ENCODE results near the gene DOHH.
"Not testable (repeated sequence)": the region's sequence is repeated elsewhere in the genome, so short reads cannot be mapped to it uniquely, and the experiment has no call there.

Gene DOHH

DNA sequence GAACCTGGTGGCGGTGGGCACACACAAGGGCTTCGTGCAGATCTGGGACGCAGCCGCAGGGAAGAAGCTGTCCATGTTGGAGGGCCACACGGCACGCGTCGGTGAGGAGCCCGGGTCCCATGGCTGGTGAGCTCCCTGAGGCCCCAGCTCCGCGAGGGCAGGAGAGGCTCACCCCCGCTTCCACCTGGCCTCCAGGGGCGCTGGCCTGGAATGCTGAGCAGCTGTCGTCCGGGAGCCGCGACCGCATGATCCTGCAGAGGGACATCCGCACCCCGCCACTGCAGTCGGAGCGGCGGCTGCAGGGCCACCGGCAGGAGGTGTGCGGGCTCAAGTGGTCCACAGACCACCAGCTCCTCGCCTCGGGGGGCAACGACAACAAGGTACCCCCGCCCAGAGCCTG lies 31.2 kb upstream of the DOHH start:
- DNase-seq (ENCODE audit: low read depth, low spot score), result no peak
- Histone ChIP-seq H3K9ac (ENCODE audit: insufficient read length) (no peak overlapping the region), H3K27ac (no peak overlapping the region), H3K4me3 (no peak overlapping the region), H3K9me3 (ENCODE audit: low read depth, low read length) (no peaks in the 10 kb centered on the region), H3K36me3 (ENCODE audit: insufficient read depth, low read length) (peaks cover 32% of the 10 kb centered on the region; the same call in 1 of the 2 replicates)
- TF ChIP-seq POLR2AphosphoS5 (IDR thresholded peaks at IDR 0.05; ENCODE audit: borderline replicate concordance, low read depth, low read length) (no peak), EZH2 (IDR thresholded peaks at IDR 0.05) (no peak)

GRCh38 chr19:3530389-3530788 lies 29.9 kb upstream of the DOHH start:
- Histone ChIP-seq H3K27ac (no peak overlapping the region), H3K4me3 (no peak overlapping the region), H3K9me3 (ENCODE audit: low read depth, low read length) (no peaks in the 10 kb centered on the region), H3K9ac (ENCODE audit: insufficient read length) (no peak overlapping the region), H3K36me3 (ENCODE audit: insufficient read depth, low read length) (peaks cover 37% of the 10 kb centered on the region; the same call in 1 of the 2 replicates)
- DNase-seq (ENCODE audit: low read depth, low spot score), result no peak
- TF ChIP-seq POLR2AphosphoS5 (IDR thresholded peaks at IDR 0.05; ENCODE audit: borderline replicate concordance, low read depth, low read length) (no peak), FOXP2 (optimal IDR thresholded peaks at IDR 0.05; ENCODE audit: control extremely low read depth, extremely low read length, insufficient read depth) (no peak), EZH2 (IDR thresholded peaks at IDR 0.05) (no peak)

DNA sequence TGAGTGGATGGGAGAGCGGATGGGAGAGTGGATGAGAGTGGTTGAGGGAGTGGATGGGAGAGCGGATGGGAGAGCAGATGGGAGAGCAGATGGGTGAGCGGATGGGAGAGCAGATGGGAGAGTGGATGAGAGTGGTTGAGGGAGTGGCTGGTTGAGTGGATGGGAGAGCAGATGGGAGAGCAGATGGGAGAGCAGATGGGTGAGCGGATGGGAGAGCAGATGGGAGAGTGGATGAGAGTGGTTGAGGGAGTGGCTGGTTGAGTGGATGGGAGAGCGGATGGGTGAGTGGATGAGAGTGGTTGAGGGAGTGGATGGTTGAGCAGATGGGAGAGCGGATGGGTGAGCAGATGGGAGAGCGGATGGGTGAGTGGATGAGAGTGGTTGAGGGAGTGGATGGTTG lies 28.8 kb upstream of the DOHH start:
- peaks cover 35% of the 10 kb centered on the region; the same call in 1 of the 2 replicates for H3K36me3 ChIP-seq (ENCODE audit: insufficient read depth, low read length)

GRCh38 chr19:3528539-3529211 lies 28.2 kb upstream of the DOHH start:
- Histone ChIP-seq H3K36me3 (ENCODE audit: insufficient read depth, low read length) (peaks cover 40% of the 10 kb centered on the region; the same call in 1 of the 2 replicates), H3K9me3 (ENCODE audit: low read depth, low read length) (no peaks in the 10 kb centered on the region), H3K27ac (no peak overlapping the region), H3K9ac (ENCODE audit: insufficient read length) (no peak overlapping the region), H3K4me3 (no peak overlapping the region)
- DNase-seq (ENCODE audit: low read depth, low spot score), result no peak
- no peak for TF ChIP-seq POLR2AphosphoS5 (IDR thresholded peaks at IDR 0.05; ENCODE audit: borderline replicate concordance, low read depth, low read length)
- TF ChIP-seq EZH2 (IDR thresholded peaks at IDR 0.05), result no peak
- no peak for TF ChIP-seq FOXP2 (optimal IDR thresholded peaks at IDR 0.05; ENCODE audit: control extremely low read depth, extremely low read length, insufficient read depth)

More for the DNA sequence above, 28.8 kb upstream of the DOHH start:
- not testable (repeated sequence) for H3K27ac ChIP-seq; H3K9ac ChIP-seq (ENCODE audit: insufficient read length); H3K4me3 ChIP-seq; DNase-seq (ENCODE audit: low read depth, low spot score); H3K9me3 ChIP-seq (ENCODE audit: low read depth, low read length)

- no peak for TF ChIP-seq FOXP2 (optimal IDR thresholded peaks at IDR 0.05; ENCODE audit: control extremely low read depth, extremely low read length, insufficient read depth)
- TF ChIP-seq POLR2AphosphoS5 (IDR thresholded peaks at IDR 0.05; ENCODE audit: borderline replicate concordance, low read depth, low read length), result no peak
- no peak for TF ChIP-seq EZH2 (IDR thresholded peaks at IDR 0.05)
- peaks cover 34% of the 10 kb centered on the region; the same call in 1 of the 2 replicates for H3K36me3 ChIP-seq (ENCODE audit: insufficient read depth, low read length)
- DNase-seq (ENCODE audit: low read depth, low spot score), result no peak
- no peaks in the 10 kb centered on the region for H3K9me3 ChIP-seq (ENCODE audit: low read depth, low read length)
- no peak overlapping the region for H3K4me3 ChIP-seq
- no peak overlapping the region for H3K27ac ChIP-seq
- H3K9ac ChIP-seq (ENCODE audit: insufficient read length), result no peak overlapping the region
Measured at GRCh38 chr19:3528080-3528479, 27.6 kb upstream of the DOHH start.

DNA sequence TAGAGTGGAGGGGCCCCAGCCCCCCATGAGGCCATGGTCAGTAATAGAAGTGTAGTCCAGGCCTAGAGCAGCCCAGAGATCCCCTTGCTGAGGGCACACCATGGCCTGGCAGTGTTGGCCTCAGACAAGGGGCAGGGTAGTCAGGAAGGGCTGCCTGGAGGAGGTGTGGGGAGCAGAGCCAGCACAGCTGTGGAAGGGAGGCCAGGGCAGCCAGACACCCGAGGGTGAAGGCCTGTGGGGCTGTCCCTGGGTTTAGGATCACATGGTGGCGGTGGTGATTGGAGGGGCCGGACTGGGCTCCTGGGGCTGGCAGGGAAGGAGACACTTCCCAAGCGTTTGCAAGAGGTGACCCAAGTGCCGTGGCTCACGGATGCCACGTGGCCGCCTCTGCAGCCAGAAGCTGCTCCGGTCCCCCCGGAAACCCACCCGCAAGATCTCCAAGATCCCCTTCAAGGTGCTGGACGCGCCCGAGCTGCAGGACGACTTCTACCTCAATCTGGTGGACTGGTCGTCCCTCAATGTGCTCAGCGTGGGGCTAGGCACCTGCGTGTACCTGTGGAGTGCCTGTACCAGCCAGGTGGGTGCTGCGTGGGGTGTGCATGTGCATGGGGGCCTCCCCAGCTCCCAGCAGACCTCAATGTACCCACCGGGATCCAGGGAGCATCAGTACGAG lies 26.9 kb upstream of the DOHH start:
- no peak overlapping the region for H3K27ac ChIP-seq
- TF ChIP-seq POLR2AphosphoS5 (IDR thresholded peaks at IDR 0.05; ENCODE audit: borderline replicate concordance, low read depth, low read length), result no peak
- TF ChIP-seq FOXP2 (optimal IDR thresholded peaks at IDR 0.05; ENCODE audit: control extremely low read depth, extremely low read length, insufficient read depth), result no peak
- no peak for TF ChIP-seq EZH2 (IDR thresholded peaks at IDR 0.05)
- H3K4me3 ChIP-seq, result no peak overlapping the region
- peaks cover 28% of the 10 kb centered on the region; the same call in 1 of the 2 replicates for H3K36me3 ChIP-seq (ENCODE audit: insufficient read depth, low read length)
- DNase-seq (ENCODE audit: low read depth, low spot score), result no peak
- no peaks in the 10 kb centered on the region for H3K9me3 ChIP-seq (ENCODE audit: low read depth, low read length)
- H3K9ac ChIP-seq (ENCODE audit: insufficient read length), result no peak overlapping the region

GRCh38 chr19:3526507-3527237 lies 26.2 kb upstream of the DOHH start:
- no peak overlapping the region for H3K4me3 ChIP-seq
- H3K27ac ChIP-seq, result no peak overlapping the region
- H3K36me3 ChIP-seq (ENCODE audit: insufficient read depth, low read length), result peaks cover 27% of the 10 kb centered on the region; the same call in 1 of the 2 replicates
- no peak overlapping the region for H3K9ac ChIP-seq (ENCODE audit: insufficient read length)
- TF ChIP-seq POLR2AphosphoS5 (IDR thresholded peaks at IDR 0.05; ENCODE audit: borderline replicate concordance, low read depth, low read length), result no peak
- no peak for TF ChIP-seq EZH2 (IDR thresholded peaks at IDR 0.05)
- TF ChIP-seq FOXP2 (optimal IDR thresholded peaks at IDR 0.05; ENCODE audit: control extremely low read depth, extremely low read length, insufficient read depth), result no peak
- no peak for DNase-seq (ENCODE audit: low read depth, low spot score)
- no peaks in the 10 kb centered on the region for H3K9me3 ChIP-seq (ENCODE audit: low read depth, low read length)

- H3K9me3 ChIP-seq (ENCODE audit: low read depth, low read length), result no peaks in the 10 kb centered on the region
- H3K36me3 ChIP-seq (ENCODE audit: insufficient read depth, low read length), result peaks cover 24% of the 10 kb centered on the region; the same call in 1 of the 2 replicates
- no peak for DNase-seq (ENCODE audit: low read depth, low spot score)
- TF ChIP-seq FOXP2 (optimal IDR thresholded peaks at IDR 0.05; ENCODE audit: control extremely low read depth, extremely low read length, insufficient read depth) (no peak), EZH2 (IDR thresholded peaks at IDR 0.05) (no peak), POLR2AphosphoS5 (IDR thresholded peaks at IDR 0.05; ENCODE audit: borderline replicate concordance, low read depth, low read length) (no peak)
- H3K27ac ChIP-seq, result no peak overlapping the region
- no peak overlapping the region for H3K9ac ChIP-seq (ENCODE audit: insufficient read length)
- H3K4me3 ChIP-seq, result no peak overlapping the region
Measured at GRCh38 chr19:3524904-3525451, 24.5 kb upstream of the DOHH start.
